ENCODE data around the gene ZNF202.
"Not testable (repeated sequence)": the region's sequence is repeated elsewhere in the genome, so short reads cannot be mapped to it uniquely, and the experiment has no call there.

Gene ZNF202

GRCh38 chr11:123738374-123738773, 3.1 kb downstream of the ZNF202 start:
- DNase-seq, result no peak

- no peak for DNase-seq
Measured at GRCh38 chr11:123736769-123737168, 4.7 kb downstream of the ZNF202 start.

GRCh38 chr11:123729602-123730001, 11.9 kb downstream of the ZNF202 start:
- DNase-seq, result no peak

GRCh38 chr11:123725995-123726655, 15.3 kb downstream of the ZNF202 start:
- DNase-seq, result no peak

GRCh38 chr11:123719452-123719851, 22.0 kb downstream of the ZNF202 start:
- DNase-seq, result no peak

GRCh38 chr11:123718469-123718868, 23.0 kb downstream of the ZNF202 start:
- DNase-seq, result no peak

- no peak for DNase-seq
Measured at GRCh38 chr11:123718063-123718462, 23.4 kb downstream of the ZNF202 start.

- not testable (repeated sequence) for DNase-seq
Measured at GRCh38 chr11:123712627-123713026, 28.8 kb downstream of the ZNF202 start.

GRCh38 chr11:123707606-123708205, 33.8 kb downstream of the ZNF202 start:
- peak; percentile 61 for DNase-seq

- DNase-seq, result no peak
Measured at GRCh38 chr11:123707206-123707605, 34.3 kb downstream of the ZNF202 start.

- DNase-seq, result no peak
Measured at GRCh38 chr11:123704341-123704740, 37.1 kb downstream of the ZNF202 start.

- no peak for DNase-seq
Measured at GRCh38 chr11:123702696-123703095, 38.8 kb downstream of the ZNF202 start.

GRCh38 chr11:123702139-123702538, 39.3 kb downstream of the ZNF202 start:
- DNase-seq, result no peak

- DNase-seq, result no peak
Measured at GRCh38 chr11:123700772-123701171, 40.7 kb downstream of the ZNF202 start.

GRCh38 chr11:123698546-123699127, 42.8 kb downstream of the ZNF202 start:
- DNase-seq, result no peak

- DNase-seq, result no peak
Measured at GRCh38 chr11:123696183-123696582, 45.3 kb downstream of the ZNF202 start.

- DNase-seq, result no peak
Measured at GRCh38 chr11:123695231-123695630, 46.2 kb downstream of the ZNF202 start.

GRCh38 chr11:123694551-123694950, 46.9 kb downstream of the ZNF202 start:
- DNase-seq, result no peak

- no peak for DNase-seq
Measured at GRCh38 chr11:123692961-123693360, 48.5 kb downstream of the ZNF202 start.

GRCh38 chr11:123690485-123690884, 51.0 kb downstream of the ZNF202 start:
- no peak for DNase-seq

- DNase-seq, result no peak
Measured at GRCh38 chr11:123684601-123685000, 56.9 kb downstream of the ZNF202 start.

- no peak for DNase-seq
Measured at GRCh38 chr11:123683428-123684170, 57.9 kb downstream of the ZNF202 start.

GRCh38 chr11:123682696-123683410, 58.6 kb downstream of the ZNF202 start:
- DNase-seq, result no peak
